ENCODE data around the gene KCNK15.

Gene KCNK15

GRCh38 chr20:44702776-44703175 lies 42.9 kb upstream of the KCNK15 start:
- DNase-seq (ENCODE audit: low read depth), result peak; percentile 68
- no peak overlapping the region for H3K4me3 ChIP-seq (ENCODE audit: low read depth, low read length)
- no peak for TF ChIP-seq CTCF (IDR thresholded peaks at IDR 0.05; ENCODE audit: insufficient read depth, low read depth, low read length, missing control alignments)

- no peak overlapping the region for H3K4me3 ChIP-seq (ENCODE audit: low read depth, low read length)
- no peak for TF ChIP-seq CTCF (IDR thresholded peaks at IDR 0.05; ENCODE audit: insufficient read depth, low read depth, low read length, missing control alignments)
- no peak for DNase-seq (ENCODE audit: low read depth)
Observed at GRCh38 chr20:44703183-44703925, 42.3 kb upstream of the KCNK15 start.

GRCh38 chr20:44703956-44704488 lies 41.6 kb upstream of the KCNK15 start:
- TF ChIP-seq CTCF (IDR thresholded peaks at IDR 0.05; ENCODE audit: insufficient read depth, low read depth, low read length, missing control alignments), result no peak
- DNase-seq (ENCODE audit: low read depth), result no peak
- H3K4me3 ChIP-seq (ENCODE audit: low read depth, low read length), result no peak overlapping the region

GRCh38 chr20:44704551-44704971 lies 41.1 kb upstream of the KCNK15 start:
- no peak overlapping the region for H3K4me3 ChIP-seq (ENCODE audit: low read depth, low read length)
- DNase-seq (ENCODE audit: low read depth), result no peak
- no peak for TF ChIP-seq CTCF (IDR thresholded peaks at IDR 0.05; ENCODE audit: insufficient read depth, low read depth, low read length, missing control alignments)

- no peak for TF ChIP-seq CTCF (IDR thresholded peaks at IDR 0.05; ENCODE audit: insufficient read depth, low read depth, low read length, missing control alignments)
- H3K4me3 ChIP-seq (ENCODE audit: low read depth, low read length), result no peak overlapping the region
- no peak for DNase-seq (ENCODE audit: low read depth)
Observed at GRCh38 chr20:44705364-44706094, 40.1 kb upstream of the KCNK15 start.

- no peak overlapping the region for H3K4me3 ChIP-seq (ENCODE audit: low read depth, low read length)
- TF ChIP-seq CTCF (IDR thresholded peaks at IDR 0.05; ENCODE audit: insufficient read depth, low read depth, low read length, missing control alignments), result no peak
- DNase-seq (ENCODE audit: low read depth), result no peak
Observed at GRCh38 chr20:44706301-44707017, 39.2 kb upstream of the KCNK15 start.
